Testis (tissue), 3 donors: ENCODE results near the gene THRB. TPM values are rescaled to one million over a fixed set of nuclear protein-coding genes. Genes with fewer than 3 reads are reported as not detected.
A peak's percentile ranks its signal among the peaks of the same experiment; 100 is the strongest.

Source experiments
- DNase-seq: peaks from one replicate; pipeline ENCODE4 v3.0.0-alpha.2; 2019
- H3K27ac ChIP-seq, 2 donors: fragments of 200-600 bp; sonication (generic); one replicate each; pipeline ENCODE4 v1.5.1; 2019
- H3K27me3 ChIP-seq: fragments of 200-600 bp; sonication (generic); one replicate; pipeline ENCODE4 v1.5.1; 2019
- H3K36me3 ChIP-seq: fragments of 200-600 bp; sonication (generic); one replicate; pipeline ENCODE4 v1.5.1; 2017; ENCODE audit warnings: low read depth; ENCODE audit errors: missing control alignments
- H3K4me1 ChIP-seq: fragments of 200-600 bp; sonication (generic); one replicate; pipeline ENCODE4 v1.5.1; 2019
- H3K4me3 ChIP-seq, 2 donors: fragments of 200-600 bp; sonication (generic); one replicate each; pipeline ENCODE4 v1.5.1; 2017 to 2019
- H3K9me3 ChIP-seq: fragments of 200-600 bp; sonication (generic); one replicate; pipeline ENCODE4 v1.5.1; 2017
- POLR2A ChIP-seq: fragments of 450-650 bp; IDR thresholded peaks from one replicate; pipeline ENCODE4 v1.6.1; 2017; ENCODE audit warnings: antibody characterized with exemption, mild to moderate bottlenecking, moderate library complexity
- WGBS, 2 donors: methylation state at CpG; one replicate each; pipeline ENCODE4 v1.1.5; 2018; 5-methylcytosine and 5-hydroxymethylcytosine counted together
- intact Hi-C: fragments of 100-400 bp; cut with DNase I; formaldehyde crosslinking; loops from one replicate; pipeline ENCODE4 v1.15.1; 2023; ENCODE audit warnings: low total_unique reads
- polyA plus RNA-seq: library from polyadenylated mRNA; stranded (reverse); fragments of 350-450 nt; fragmentation: Illumina TruSeq; extraction: RNeasy Lipid Tissue Mini Kit (QIAGEN cat#74804); gene quantifications from one replicate; pipeline ENCODE4 v1.2.3, GENCODE V29; 2014; ENCODE audit warnings: low read depth, low replicate concordance; ENCODE audit not compliant: insufficient read depth
- total RNA-seq, 2 donors: library from RNA; depleted of rRNA; stranded (reverse); fragments of >200 nt; gene quantifications; one replicate each; pipeline ENCODE4 v1.2.3, GENCODE V29; 2016
- TF ChIP-seq, protein P1 (sequence below), 3 experiments: fragments of 450-650 bp in 2 of 3; fragments of 200-600 bp in 1 of 3; sonication (generic) in 1 of 3; IDR thresholded peaks; one replicate each; pipeline ENCODE4 v1.5.1; 2016 to 2019; ENCODE audit warnings: antibody characterized with exemption in 3 of 3, mild to moderate bottlenecking in 2 of 3, moderate library complexity in 1 of 3

Gene THRB
- total and polyA plus RNA-seq, 3 donors from 2014 or later, result 1.3 to 2.0 (median 1.4) TPM

DNA sequence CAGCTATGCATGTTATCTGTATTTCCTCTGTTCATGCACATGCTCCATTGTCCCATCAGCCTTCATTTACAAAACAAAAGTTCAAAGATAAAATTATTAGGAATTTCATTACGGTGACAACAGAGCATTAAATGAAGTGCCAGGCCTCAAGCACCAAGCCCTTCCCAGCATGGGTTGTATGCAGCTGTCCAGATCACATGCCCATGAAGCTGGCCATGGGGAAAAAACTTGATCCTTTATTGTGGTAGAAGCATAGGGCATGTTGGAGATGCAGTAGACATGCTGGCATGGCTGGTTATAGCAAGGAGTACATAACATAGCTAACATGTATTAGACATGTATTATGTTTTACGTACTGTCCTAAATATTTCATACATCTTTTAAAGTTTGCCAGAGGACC is 4.1 kb upstream of the THRB start:
- no peak overlapping the region for H3K27ac ChIP-seq
- intact Hi-C loops, result no loop called here
- no peak for DNase-seq
- WGBS, 2 donors, result 86 to 97% methylated on average over 2 of the region's 2 CpGs
- no peaks in the 10 kb centered on the region for H3K9me3 ChIP-seq
- no peak overlapping the region for H3K4me3 ChIP-seq
- no peaks in the 10 kb centered on the region for H3K36me3 ChIP-seq
- no peaks in the 10 kb centered on the region for H3K27me3 ChIP-seq
- no peak for TF ChIP-seq POLR2A
- TF ChIP-seq, protein P1, sequence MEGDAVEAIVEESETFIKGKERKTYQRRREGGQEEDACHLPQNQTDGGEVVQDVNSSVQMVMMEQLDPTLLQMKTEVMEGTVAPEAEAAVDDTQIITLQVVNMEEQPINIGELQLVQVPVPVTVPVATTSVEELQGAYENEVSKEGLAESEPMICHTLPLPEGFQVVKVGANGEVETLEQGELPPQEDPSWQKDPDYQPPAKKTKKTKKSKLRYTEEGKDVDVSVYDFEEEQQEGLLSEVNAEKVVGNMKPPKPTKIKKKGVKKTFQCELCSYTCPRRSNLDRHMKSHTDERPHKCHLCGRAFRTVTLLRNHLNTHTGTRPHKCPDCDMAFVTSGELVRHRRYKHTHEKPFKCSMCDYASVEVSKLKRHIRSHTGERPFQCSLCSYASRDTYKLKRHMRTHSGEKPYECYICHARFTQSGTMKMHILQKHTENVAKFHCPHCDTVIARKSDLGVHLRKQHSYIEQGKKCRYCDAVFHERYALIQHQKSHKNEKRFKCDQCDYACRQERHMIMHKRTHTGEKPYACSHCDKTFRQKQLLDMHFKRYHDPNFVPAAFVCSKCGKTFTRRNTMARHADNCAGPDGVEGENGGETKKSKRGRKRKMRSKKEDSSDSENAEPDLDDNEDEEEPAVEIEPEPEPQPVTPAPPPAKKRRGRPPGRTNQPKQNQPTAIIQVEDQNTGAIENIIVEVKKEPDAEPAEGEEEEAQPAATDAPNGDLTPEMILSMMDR (IDR thresholded peaks at IDR 0.05), result no peak
- H3K4me1 ChIP-seq, result no peaks in the 10 kb centered on the region

DNA sequence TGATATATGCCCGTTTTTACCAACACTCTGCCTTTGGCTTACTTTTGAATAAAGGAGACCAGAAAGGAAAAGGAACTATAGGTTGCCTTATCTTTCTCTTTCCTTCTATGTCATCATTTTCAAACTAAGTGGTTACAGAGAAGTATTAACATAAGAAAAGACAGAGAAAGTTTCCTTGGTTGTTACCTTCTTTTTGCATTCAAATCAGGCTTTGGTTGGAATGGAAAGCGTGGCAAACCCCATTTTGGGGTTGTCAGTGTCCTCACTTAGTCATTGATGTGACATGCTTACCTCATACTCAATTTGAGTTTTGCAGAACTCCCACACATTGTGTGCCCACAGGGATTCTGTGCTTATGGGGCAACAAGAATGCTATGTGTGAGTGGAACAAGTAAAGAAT is 3.7 kb upstream of the THRB start:
- Histone ChIP-seq H3K36me3 (no peaks in the 10 kb centered on the region), H3K9me3 (no peaks in the 10 kb centered on the region), H3K4me3 (no peak overlapping the region), H3K27ac (no peak overlapping the region), H3K27me3 (no peaks in the 10 kb centered on the region), H3K4me1 (no peaks in the 10 kb centered on the region)
- TF ChIP-seq, protein P1 (IDR thresholded peaks at IDR 0.05), result no peak
- TF ChIP-seq POLR2A, result no peak
- no peak for DNase-seq
- intact Hi-C loops, result no loop called here
- 88 to 90% methylated on average over 2 of the region's 2 CpGs for WGBS, 2 donors

DNA sequence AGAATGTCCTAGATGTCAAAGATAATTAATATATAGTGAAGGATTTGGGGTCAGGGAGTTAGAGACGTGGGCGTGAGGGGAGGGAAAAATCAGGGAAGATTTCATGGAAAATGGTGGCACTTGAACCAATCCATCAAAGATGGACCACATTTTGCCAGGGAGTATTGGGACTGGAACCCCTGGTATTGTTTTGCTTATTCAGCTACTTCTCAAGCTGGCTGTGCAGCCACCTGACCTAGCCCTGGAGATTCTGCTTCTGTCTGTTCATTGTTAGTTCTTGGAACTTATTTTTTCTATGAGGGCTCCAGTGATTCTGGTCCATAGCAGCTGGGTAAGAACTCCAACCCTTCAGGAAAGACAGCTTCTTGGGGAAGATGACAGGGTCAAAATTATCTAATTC is 3.3 kb upstream of the THRB start:
- intact Hi-C loops, result no loop called here
- no peaks in the 10 kb centered on the region for H3K9me3 ChIP-seq
- H3K4me3 ChIP-seq, result no peak overlapping the region
- no peaks in the 10 kb centered on the region for H3K27me3 ChIP-seq
- 87 to 90% methylated on average over 2 of the region's 2 CpGs for WGBS, 2 donors
- no peak overlapping the region for H3K27ac ChIP-seq
- no peak for TF ChIP-seq POLR2A
- TF ChIP-seq, protein P1 (IDR thresholded peaks at IDR 0.05), result no peak
- DNase-seq, result no peak
- no peaks in the 10 kb centered on the region for H3K36me3 ChIP-seq
- H3K4me1 ChIP-seq, result no peaks in the 10 kb centered on the region

DNA sequence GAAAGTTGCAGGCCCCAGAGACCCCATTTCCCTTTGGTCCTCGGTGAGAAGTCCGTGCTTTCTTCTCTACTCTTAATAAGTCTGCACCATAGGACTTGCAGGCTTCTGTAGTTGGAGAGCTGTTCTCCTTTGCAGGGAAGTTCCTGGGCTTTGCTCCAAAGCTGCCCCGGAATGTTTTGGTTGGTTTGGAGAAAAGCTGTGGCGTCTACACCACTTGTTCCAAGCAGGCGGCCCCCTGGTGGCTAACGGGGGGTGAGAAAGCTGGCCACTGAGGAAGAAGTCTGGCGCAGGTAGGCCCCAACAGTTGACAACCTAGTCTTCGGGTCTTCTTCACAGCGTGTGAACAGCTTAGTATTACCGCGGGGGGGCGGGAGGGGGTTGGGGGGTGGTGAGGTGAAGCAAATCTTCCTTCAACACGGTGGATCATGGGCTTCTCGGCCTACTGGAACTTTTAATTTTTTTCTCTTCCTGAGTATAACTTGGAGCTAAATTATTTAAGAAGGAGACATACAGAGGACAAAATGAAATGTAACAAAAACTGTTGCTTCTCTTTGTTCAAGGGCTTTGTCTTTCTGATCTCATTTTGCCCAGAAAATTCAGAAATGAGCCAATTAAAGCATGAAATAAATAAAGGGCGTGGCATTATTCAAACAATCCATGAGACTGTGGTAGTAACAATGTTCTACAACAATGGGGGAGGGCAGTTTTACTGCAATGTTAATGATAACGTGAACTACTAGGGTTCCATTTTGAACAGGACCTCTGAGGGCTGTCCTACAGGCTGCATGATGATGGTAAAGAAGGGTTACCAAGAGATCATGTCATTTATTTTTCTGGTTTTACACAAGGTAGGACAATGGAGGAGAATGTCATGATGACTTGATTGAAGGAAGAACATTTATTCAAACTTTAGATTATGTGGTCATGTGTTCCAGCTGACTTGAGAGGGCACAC is 2.2 kb upstream of the THRB start:
- WGBS, 2 donors, result 43% methylated on average over 11 to 16 of the region's 16 CpGs
- intact Hi-C loops, result no loop called here
- no peak overlapping the region for H3K27ac ChIP-seq

More for the DNA sequence above, 2.2 kb upstream of the THRB start:
- peak; percentile 63 for DNase-seq
- TF ChIP-seq, protein P1 (IDR thresholded peaks at IDR 0.05), result peak in 1 of 3 experiments; percentile 26
- no peak for TF ChIP-seq POLR2A
- Histone ChIP-seq H3K4me1 (no peaks in the 10 kb centered on the region), H3K27me3 (no peaks in the 10 kb centered on the region), H3K9me3 (no peaks in the 10 kb centered on the region), H3K4me3 (no peak overlapping the region), H3K36me3 (no peaks in the 10 kb centered on the region)
